Measurements from ENCODE around the gene PTPRD.

GRCh38 chr9:9901624-9902023 is 711.2 kb downstream of the PTPRD start:
- TF ChIP-seq CTCF (IDR thresholded peaks at IDR 0.05) (no peak), POLR2A (IDR thresholded peaks at IDR 0.05) (no peak), EP300 (IDR thresholded peaks at IDR 0.05) (no peak)

Measured in ovary (tissue), 3 donors.